Gastroesophageal sphincter (tissue), 4 donors: ENCODE measurements around the gene USP12. TPM values are rescaled to one million over a fixed set of nuclear protein-coding genes. Genes with fewer than 3 reads are reported as not detected.
A peak's percentile ranks its signal among the peaks of the same experiment; 100 is the strongest.

ENCODE experiments used
- ATAC-seq: fragments of 150-250 bp; one replicate; pipeline ENCODE4 v1.9.1; 2016; ENCODE audit warnings: mild to moderate bottlenecking, moderate library complexity
- H3K27ac ChIP-seq, 4 donors: fragments of 200-600 bp; sonication (generic) in 3 of 4; 1 replicate in 3 of 4; 2 replicates in 1 of 4; pipeline ENCODE4 v1.5.1; 2016 to 2019
- H3K27me3 ChIP-seq: fragments of 200-600 bp; sonication (generic); one replicate; pipeline ENCODE4 v1.5.1; 2019
- H3K36me3 ChIP-seq, 2 donors: fragments of 200-600 bp; sonication (generic); one replicate each; pipeline ENCODE4 v1.5.1; 2019; ENCODE audit warnings: control low read depth in 1 of 2
- H3K4me1 ChIP-seq, 3 donors: fragments of 200-600 bp; sonication (generic); 1 replicate in 2 of 3; 2 replicates in 1 of 3; pipeline ENCODE4 v1.5.1; 2016 to 2019; ENCODE audit warnings: control low read depth in 2 of 3
- H3K4me3 ChIP-seq, 2 donors: fragments of 200-600 bp; sonication (generic); one replicate each; pipeline ENCODE4 v1.5.1; 2019; ENCODE audit warnings: mild to moderate bottlenecking in 1 of 2, moderate library complexity in 1 of 2
- H3K9me3 ChIP-seq, 3 donors: fragments of 200-600 bp; sonication (generic); one replicate each; pipeline ENCODE4 v1.5.1; 2017 to 2019; ENCODE audit warnings: control low read depth in 2 of 3
- CTCF ChIP-seq, 4 experiments: fragments of 200-600 bp in 2 of 4; fragments of 450-650 bp in 2 of 4; sonication (generic) in 1 of 4; IDR thresholded peaks; one replicate each; pipeline ENCODE4 v1.5.1; 2017 to 2019; ENCODE audit warnings: antibody characterized with exemption in 4 of 4, mild to moderate bottlenecking in 2 of 4, moderate library complexity in 2 of 4
- EP300 ChIP-seq: sonication (generic); formaldehyde crosslinking; IDR thresholded peaks from one replicate; pipeline ENCODE4 v1.6.1; 2017; ENCODE audit warnings: antibody characterized with exemption, mild to moderate bottlenecking
- POLR2A ChIP-seq, 2 donors: fragments of 450-650 bp; IDR thresholded peaks; one replicate each; pipeline ENCODE4 v1.6.1; 2017; ENCODE audit warnings: antibody characterized with exemption in 2 of 2, mild to moderate bottlenecking in 2 of 2, moderate library complexity in 1 of 2
- POLR2AphosphoS5 ChIP-seq: sonication (generic); formaldehyde crosslinking; IDR thresholded peaks from one replicate; pipeline ENCODE4 v1.6.1; 2017; ENCODE audit warnings: antibody characterized with exemption
- WGBS, 2 donors: methylation state at CpG; one replicate each; pipeline ENCODE4 v1.1.5; 2018; ENCODE audit warnings: low coverage in 1 of 2; 5-methylcytosine and 5-hydroxymethylcytosine counted together
- total RNA-seq, 4 donors: library from RNA; depleted of rRNA; stranded (reverse); fragments of >200 nt; gene quantifications; one replicate each; pipeline ENCODE4 v1.1.0, GENCODE V29; 2016

Gene USP12
- total RNA-seq, 4 donors from 2014 or later, result 55.7 to 116 (median 78.8) TPM

- Histone ChIP-seq H3K27me3 (no peaks in the 10 kb centered on the region), H3K4me1 (peaks cover 0 to 3% (median 0%) of the 10 kb centered on the region in 3 donors), H3K9me3 (no peaks in the 10 kb centered on the region), H3K27ac (no peak overlapping the region), H3K4me3 (no peak overlapping the region), H3K36me3 (no peaks in the 10 kb centered on the region)
- no peak for ATAC-seq
- TF ChIP-seq EP300 (no peak), POLR2A (IDR thresholded peaks at IDR 0.05) (no peak), CTCF (IDR thresholded peaks at IDR 0.05) (no peak), POLR2AphosphoS5 (no peak)
- WGBS, 2 donors, result 55 to 69% methylated on average over 4 of the region's 4 CpGs
These were observed 16.6 kb upstream of the USP12 start for GRCh38 chr13:27188239-27188638.

GRCh38 chr13:27186295-27186694 lies 14.7 kb upstream of the USP12 start:
- no peak for ATAC-seq
- peaks cover 0 to 11% (median 0%) of the 10 kb centered on the region in 3 donors for H3K4me1 ChIP-seq
- H3K36me3 ChIP-seq, result no peaks in the 10 kb centered on the region
- WGBS, 2 donors, result 35 to 77% methylated on average over 5 of the region's 5 CpGs
- H3K27ac ChIP-seq, result no peak overlapping the region
- TF ChIP-seq EP300, result no peak
- TF ChIP-seq POLR2A (IDR thresholded peaks at IDR 0.05), result no peak
- TF ChIP-seq POLR2AphosphoS5, result no peak
- TF ChIP-seq CTCF (IDR thresholded peaks at IDR 0.05), result no peak
- H3K4me3 ChIP-seq, result no peak overlapping the region
- no peaks in the 10 kb centered on the region for H3K27me3 ChIP-seq
- H3K9me3 ChIP-seq, result no peaks in the 10 kb centered on the region

- Histone ChIP-seq H3K27ac (no peak overlapping the region), H3K4me3 (no peak overlapping the region), H3K9me3 (no peaks in the 10 kb centered on the region), H3K4me1 (peaks cover 0 to 11% (median 0%) of the 10 kb centered on the region in 3 donors), H3K27me3 (no peaks in the 10 kb centered on the region), H3K36me3 (no peaks in the 10 kb centered on the region)
- ATAC-seq, result no peak
- TF ChIP-seq POLR2AphosphoS5, result no peak
- TF ChIP-seq EP300, result no peak
- no peak for TF ChIP-seq POLR2A (IDR thresholded peaks at IDR 0.05)
- 83 to 90% methylated on average over 6 to 8 of the region's 9 CpGs for WGBS, 2 donors
These were observed 12.0 kb upstream of the USP12 start for GRCh38 chr13:27183561-27184147.

- Histone ChIP-seq H3K27ac (peak overlapping the region in 2 of 4 donors; percentile 43 to 49), H3K27me3 (no peaks in the 10 kb centered on the region), H3K4me1 (peaks cover 0 to 11% (median 0%) of the 10 kb centered on the region in 3 donors), H3K36me3 (no peaks in the 10 kb centered on the region), H3K4me3 (no peak overlapping the region), H3K9me3 (no peaks in the 10 kb centered on the region)
- ATAC-seq, result peak; percentile 89
- peak; percentile 68 for TF ChIP-seq POLR2AphosphoS5
- TF ChIP-seq EP300, result no peak
- WGBS, 2 donors, result 13 to 30% methylated on average over 8 to 9 of the region's 10 CpGs
These were observed 11.4 kb upstream of the USP12 start for GRCh38 chr13:27182844-27183497.

GRCh38 chr13:27182054-27182453 lies 10.4 kb upstream of the USP12 start:
- H3K36me3 ChIP-seq, result no peaks in the 10 kb centered on the region
- H3K4me1 ChIP-seq, result peaks cover 0 to 11% (median 0%) of the 10 kb centered on the region in 3 donors
- no peaks in the 10 kb centered on the region for H3K9me3 ChIP-seq
- no peak overlapping the region for H3K27ac ChIP-seq
- ATAC-seq, result no peak
- H3K27me3 ChIP-seq, result no peaks in the 10 kb centered on the region
- TF ChIP-seq POLR2A (IDR thresholded peaks at IDR 0.05), result no peak
- no peak for TF ChIP-seq POLR2AphosphoS5
- no peak for TF ChIP-seq EP300
- no peak for TF ChIP-seq CTCF (IDR thresholded peaks at IDR 0.05)
- H3K4me3 ChIP-seq, result no peak overlapping the region
- 79 to 80% methylated on average over 2 of the region's 2 CpGs for WGBS, 2 donors

- Histone ChIP-seq H3K27me3 (no peaks in the 10 kb centered on the region), H3K36me3 (no peaks in the 10 kb centered on the region), H3K27ac (no peak overlapping the region), H3K4me1 (peaks cover 0 to 8% (median 0%) of the 10 kb centered on the region in 3 donors), H3K9me3 (no peaks in the 10 kb centered on the region), H3K4me3 (no peak overlapping the region)
- no peak for TF ChIP-seq POLR2AphosphoS5
- TF ChIP-seq POLR2A (IDR thresholded peaks at IDR 0.05), result no peak
- TF ChIP-seq CTCF (IDR thresholded peaks at IDR 0.05), result no peak
- TF ChIP-seq EP300, result no peak
- ATAC-seq, result no peak
- 46 to 65% methylated on average over 3 of the region's 3 CpGs for WGBS, 2 donors
These were observed 6.2 kb upstream of the USP12 start for GRCh38 chr13:27177852-27178251.
